Activated CD4-positive, alpha-beta T cell treated with anti-CD3 and anti-CD28 coated beads for 48 hours (primary cell): Measurements from ENCODE around the gene ZNF747.

Experiments used
- DNase-seq: peaks from one replicate; pipeline ENCODE4 v3.0.0-alpha.2; 2020

The ZNF747 gene

DNA sequence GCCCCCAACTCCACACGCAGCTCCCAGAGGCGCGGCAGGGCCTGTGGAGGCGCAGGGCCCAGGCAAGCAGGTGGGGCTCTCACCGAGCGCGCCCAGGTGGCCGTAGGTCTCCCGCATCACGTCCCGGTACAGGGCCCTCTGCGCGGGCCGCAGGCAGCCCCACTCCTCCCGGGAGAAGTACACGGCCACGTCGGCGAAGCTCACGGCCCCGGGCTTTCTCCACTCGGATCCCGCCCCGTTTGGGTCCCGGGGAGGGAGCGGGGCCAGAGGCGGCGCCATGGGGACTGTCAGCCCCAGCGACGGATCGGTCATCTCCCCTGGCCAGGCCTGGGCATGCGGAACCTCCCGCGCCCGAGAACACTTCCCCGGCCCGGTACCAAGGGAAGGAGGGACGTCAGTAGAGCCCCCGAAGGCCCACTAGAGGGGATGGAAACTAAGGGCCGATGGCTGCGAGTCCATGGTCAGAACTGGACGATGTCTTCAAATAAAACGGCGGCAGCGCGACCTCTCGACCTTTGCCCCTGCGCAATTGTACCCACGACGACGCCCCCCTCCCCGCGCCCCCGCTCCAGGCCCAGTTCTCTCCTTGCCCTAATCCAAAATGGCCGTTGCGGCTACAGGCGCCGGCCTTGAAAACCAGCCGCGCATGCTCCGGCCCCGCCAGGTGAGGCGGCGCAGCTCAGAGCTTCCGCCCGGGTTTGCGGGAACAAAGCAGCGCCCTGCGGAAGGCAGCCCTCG, at the start of gene ZNF747:
ZNF747 (minus strand) TSS at position 491 of the 738 bp plus-strand sequence; CDS start at position 312, 179 bp downstream.
- peak; percentile 94 for DNase-seq

DNA sequence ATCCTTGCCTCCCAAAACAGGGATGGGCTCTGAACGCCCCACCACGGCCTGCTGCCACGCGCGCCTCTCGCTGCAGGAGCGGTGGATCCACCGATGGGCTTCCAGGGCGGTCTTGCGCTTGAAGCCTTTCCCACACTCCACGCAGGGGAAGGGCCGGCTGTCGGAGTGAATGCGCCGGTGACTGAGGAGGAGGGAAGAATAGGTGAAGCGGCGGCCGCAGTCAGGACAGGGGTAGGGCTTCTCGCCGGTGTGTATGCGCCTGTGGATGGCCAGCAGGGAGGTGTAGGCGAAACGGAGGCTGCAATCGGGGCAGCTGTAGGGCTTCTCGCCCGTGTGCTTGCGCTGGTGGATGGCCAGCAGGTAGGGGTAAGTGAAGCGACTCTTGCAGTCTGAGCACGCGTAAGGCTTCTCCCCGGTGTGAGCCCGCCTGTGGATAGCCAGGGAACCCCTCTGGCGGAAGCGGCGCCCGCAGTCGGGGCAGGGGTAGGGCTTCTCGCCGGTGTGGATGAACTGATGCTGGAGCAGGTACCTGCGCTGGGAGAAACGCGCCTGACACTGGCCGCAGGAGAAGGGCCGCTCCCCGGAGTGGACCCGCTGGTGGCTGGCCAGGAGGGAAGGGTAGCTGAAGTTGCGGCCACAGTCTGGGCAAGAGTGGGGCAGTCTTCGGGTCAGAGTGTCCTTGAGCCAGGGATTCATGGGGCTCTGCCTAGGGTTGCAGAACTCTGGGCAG, 48.1 kb upstream of the ZNF747 start:
- no peak for DNase-seq

DNA sequence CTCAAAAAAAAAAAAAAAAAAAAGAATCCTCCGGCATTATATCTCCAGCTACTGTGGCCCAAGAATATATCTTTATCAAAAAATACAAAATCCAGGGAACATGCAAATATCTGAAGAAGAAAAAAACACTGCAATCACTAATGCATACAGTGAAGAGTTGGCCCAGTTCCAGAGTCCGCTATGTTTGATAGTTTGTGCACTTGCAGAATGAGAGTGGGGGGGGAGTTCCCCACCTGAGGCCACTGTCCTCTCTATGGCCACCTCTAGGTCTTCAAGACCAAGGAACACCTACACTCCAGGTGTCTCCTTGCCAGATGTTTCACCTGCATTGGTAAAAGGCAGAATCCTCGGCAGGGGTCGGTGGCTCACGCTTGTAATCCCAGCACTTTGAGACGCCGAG, 46.8 kb upstream of the ZNF747 start:
- DNase-seq: no peak

DNA sequence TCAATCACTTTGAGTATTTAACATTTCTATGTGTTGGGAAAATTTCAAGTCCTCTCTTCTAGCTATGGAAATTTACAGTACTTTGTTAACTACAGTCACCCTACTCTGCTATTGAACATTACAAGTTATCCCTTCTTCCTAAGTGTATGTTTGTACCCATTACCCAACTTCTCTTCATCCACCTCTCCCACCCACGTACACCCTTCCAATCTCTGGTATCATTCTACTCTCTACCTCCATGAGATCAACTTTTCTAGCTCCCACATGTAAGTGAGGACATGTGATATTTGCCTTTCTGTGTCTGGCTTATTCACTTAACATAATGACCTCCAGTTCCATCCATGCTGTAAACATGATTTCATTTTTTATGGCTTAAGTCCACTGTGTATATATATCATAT, 40.0 kb upstream of the ZNF747 start:
- no peak for DNase-seq

DNA sequence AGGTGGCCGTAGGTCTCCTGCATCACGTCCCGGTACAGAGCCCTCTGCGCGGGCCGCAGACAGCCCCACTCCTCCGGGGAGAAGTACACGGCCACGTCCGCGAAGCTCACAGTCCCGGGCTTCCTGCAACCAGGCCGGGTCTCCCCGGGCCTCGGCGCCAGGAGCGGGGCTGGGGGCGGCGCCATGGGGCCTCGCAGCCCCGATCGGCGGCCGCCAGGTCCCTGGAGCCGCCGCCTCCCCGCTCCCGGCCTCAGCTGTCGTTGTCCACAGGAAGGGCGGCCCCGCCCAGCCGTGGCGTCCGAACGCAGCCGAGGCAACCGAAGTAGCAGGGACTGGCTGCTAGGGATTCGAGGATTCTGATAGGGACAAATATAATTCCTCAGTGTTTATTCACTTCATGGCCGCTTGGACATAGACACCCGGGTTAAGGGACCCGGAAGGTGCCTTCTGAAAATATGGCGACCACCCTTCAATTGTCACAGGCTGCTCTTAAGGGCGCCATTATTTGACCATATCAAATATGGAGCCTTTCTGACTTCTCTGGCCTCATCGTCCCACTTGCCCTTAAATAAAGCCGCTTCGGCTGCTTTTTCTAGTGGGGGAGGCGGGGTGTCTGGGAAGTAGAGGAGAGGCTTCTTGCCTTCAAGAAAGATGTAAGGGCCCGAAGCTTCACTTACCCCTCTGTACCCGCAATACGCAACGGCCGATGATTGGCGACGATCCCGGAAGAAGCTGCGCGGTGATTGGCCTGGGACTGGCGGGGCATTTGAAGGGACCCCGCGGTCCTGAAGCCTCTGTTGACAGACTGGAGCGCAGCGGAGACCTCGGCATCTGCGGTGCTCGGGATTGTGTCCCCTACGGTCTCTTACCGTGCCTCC, 37.0 kb upstream of the ZNF747 start, which contains the start of gene ZNF688:
ZNF688 (minus strand) TSS at position 270 of the 878 bp plus-strand sequence; CDS start at position 185, 85 bp downstream.
- DNase-seq: peak; percentile 94

DNA sequence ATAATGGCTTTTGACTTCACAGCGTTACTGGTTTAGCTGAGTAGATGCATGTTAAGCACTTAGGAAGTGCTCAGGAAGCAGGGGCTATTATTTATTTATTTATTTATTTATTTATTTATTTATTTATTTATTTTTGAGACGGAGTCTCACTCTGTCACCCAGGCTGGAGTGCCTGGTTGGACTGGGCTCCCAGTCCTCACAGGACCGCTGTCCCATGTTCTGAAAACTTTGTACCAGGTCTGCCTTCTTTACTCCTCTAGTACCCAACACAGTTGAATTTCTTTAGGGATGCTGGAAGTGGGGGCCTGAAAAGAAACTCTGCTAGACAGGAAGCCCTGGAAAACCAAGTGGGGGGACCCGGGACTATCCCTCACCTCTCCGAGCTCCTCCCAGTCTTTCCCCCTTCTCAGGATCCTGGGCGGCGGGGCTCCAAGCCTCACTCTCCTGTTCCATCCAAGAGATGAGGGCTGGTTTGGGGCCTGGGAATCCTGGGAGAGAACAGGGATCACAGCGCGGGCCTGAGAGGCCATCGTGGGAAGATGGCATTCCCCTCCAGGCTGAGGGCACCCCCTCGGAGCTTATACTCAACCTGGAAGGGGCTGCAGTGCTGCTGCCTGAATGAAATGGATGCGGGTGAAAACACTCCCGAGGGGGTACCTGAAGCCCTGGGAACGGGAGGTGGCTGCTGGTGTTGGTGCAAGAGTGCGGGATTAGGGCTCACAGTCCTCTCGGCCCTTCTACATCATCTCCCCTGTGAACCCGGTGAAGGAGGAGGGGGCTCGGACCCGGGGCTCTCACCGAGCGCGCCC, 36.2 kb upstream of the ZNF747 start:
- no peak for DNase-seq

DNA sequence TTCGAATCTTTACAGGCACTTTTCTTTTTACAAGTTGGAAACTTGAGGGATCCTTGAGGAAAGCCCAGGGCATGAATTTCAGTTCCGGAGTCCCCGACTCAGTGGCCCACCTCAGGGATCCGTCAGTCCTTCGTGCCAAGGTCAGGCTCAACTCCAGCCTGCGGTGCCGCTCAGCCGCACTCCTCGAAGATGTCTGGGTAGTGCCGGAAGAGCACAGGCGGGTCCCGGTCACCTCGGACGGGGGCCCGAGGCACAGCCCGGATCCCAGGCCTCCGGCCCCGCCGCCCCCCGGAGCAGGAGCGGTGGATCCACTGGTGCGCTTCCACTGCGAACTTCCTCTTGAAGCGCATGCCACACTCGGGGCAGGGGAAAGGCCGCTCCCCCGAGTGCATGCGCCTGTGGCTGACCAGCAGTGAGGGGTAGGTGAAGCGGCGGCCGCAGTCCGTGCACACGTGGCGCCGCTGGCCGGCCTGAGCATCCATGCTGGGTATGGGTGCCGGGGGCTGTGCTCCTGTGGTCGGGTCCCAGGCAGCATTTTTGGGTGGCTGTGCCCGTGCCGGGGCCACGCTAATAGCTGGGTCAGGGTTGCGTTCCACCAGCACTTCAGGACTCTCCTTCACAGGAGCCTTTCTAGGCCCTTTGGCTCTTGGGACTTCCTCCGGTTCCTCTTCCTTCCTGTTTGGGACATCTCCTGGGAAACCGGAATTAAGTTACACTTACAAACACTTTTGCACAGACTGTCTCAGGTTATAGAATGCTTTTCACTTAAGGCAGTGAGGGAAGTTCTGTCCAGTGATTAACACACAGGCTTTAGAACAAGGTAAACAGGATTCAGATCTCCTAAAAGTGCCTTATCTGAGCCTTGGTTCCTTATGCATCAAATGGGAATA, 35.3 kb upstream of the ZNF747 start:
- no peak for DNase-seq

DNA sequence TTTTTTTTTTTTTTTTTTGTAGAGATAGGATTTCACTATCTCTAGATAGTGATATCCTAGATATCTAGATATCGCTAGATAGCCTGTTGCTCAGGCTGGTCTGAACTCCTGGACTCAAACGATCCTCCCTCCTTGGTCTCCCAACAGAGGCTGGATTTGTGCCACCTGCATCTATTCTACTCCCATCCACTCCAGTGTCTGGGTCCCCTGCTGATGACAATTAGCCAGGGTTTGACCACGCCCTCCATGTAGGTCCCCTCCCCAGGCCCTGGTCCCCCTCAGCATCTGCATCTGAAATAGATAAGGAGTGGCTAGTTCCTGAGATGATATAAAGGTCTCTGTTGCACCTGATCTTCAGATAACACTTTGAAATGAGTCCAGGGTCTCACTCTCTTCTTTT, 34.6 kb upstream of the ZNF747 start:
- no peak for DNase-seq

DNA sequence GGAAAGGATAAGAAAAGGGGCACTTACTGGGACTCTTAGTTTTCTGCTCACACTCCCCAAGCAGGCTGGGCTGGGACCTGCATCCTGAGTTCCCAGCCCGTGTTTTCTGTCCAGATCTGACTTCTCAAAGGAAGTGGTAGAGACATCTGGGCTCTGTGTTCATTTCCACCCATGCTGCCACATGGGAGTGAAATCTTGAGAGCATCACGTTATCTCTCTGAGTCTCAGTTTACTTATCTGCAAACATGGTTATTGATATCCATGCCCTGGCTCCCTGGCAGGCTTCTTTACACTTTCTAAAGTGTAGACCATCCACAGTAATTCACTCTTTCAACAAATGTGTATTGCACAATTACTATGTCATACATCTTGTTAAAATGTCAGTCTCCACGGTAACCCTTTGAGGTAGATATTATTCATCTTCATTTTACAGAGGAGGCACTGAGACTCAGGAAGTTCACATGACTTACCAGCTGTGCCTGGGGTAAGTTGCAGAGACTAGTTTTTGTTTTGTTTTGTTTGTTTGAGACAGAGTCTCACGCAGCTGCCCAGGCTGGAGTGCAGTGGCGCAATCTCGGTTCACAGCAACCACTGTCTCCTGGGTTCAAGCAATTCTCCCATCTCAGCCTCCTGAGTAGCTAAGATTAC, 33.5 kb upstream of the ZNF747 start:
- peak; percentile 59 for DNase-seq

DNA sequence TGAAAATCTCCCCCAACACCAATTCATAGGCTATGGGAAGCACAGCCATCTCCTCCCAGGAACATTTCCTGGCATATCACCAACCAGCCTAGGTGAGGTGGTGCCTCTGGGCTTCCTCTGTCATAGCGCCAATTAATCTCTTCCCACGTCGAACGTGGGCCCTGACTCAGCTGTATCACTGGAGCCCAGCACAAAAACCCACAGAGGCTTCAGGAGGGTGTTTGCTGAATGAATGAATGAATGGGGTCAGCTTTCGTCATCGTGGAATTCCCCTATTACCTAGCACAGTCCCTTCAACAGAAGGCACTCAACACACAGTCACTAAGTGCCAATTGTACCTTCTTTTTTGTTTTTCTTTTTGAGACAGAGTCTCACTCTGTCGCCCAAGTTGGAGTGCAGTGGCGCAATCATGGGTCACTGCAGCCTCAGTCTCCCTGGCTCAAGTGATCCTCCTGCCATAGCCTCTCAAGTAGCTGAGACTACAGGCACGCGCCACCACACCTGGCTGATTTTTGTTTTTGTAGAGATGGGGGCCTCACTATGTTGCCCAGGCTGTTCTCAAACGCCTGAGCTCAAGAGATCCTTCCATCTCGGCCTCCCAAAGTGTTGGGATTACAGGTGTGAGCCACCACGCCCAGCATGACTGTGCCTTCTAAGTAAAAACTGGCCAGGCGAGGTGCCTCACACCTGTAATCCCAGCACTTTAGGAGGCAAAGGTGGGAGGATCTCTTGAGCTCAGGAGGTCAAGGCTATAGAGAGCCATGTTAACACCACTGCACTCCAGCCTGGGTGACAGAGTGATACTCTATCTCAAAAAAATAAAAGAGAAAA, 32.7 kb upstream of the ZNF747 start:
- peak; percentile 81 for DNase-seq

DNA sequence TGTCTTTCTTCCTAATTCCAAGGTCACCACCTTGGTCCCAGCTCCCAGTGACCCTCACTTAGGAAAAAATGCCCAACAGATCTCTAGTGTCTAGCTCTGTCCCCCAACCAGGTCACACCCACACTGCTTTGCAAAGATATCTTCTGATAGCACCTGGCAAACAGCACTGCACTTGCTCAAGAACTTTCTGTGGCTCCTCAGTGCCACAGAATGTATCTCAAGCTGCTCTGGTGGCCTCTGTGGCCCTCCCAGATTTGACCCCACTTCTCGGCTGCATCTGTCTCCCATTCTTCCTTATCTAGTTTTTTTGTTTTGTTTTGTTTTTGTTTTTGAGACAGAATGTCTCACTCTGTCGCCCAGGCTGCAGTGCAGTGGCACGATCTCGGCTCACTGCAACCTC, 31.9 kb upstream of the ZNF747 start:
- no peak for DNase-seq

DNA sequence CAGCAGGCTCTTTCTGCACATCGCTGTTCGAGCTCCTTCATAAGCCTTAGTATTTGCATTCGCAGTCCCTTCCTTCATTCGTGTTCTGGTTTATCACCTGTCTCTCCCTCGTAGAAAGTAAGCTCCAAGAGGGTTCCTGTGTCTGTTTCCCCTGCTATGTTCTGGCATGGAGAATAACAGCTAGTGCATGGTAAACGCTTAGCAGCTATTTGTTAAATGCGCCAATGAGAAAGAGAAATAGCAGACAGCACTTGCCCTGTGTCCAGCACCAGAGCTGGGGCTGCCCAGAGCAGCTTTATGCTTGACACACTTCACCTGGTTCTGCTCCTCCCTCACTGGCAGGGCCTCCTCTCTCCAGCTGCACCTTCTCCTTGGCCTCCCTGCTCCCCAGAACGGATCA, 31.3 kb upstream of the ZNF747 start:
- DNase-seq: no peak

DNA sequence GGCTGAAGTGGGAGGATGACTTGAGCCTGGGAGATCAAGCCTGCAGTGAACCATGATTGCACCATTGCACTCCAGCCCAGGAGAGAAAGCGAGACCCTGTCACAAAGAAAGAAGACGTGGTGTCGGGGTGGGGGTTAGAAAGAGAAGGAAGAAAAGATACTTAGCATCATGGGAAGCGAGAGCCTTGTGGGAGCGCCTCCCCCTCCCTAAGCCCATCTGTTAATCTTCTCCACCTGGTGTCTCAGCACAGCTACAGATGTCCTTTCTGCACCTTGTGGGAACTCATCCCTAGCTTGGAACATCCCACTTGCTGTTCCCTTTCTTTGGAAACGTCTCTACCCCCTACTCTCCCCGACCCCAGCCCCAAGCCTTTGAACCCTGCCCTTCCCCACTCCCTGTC, 30.9 kb upstream of the ZNF747 start:
- DNase-seq: no peak

DNA sequence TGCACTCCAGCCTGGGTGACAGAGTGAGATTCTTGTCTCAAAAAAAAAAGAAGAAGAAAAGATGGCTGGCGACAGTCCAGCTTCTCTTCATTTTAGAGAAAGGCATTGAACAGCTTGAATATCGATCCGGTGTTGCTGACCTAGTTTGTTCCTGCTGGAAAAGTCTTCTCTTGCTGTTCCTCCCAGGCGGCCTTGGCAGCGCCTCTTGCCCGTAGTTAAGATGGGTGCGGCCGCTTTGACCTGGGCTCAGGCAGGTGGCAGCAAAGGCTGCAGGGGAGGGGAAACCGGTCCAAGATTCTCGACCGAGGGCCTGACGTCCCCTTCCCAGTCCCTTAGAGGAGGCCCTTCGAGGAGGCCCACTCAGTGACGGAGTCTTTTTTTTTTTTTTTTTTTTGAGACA, 27.4 kb upstream of the ZNF747 start:
- DNase-seq: no peak

DNA sequence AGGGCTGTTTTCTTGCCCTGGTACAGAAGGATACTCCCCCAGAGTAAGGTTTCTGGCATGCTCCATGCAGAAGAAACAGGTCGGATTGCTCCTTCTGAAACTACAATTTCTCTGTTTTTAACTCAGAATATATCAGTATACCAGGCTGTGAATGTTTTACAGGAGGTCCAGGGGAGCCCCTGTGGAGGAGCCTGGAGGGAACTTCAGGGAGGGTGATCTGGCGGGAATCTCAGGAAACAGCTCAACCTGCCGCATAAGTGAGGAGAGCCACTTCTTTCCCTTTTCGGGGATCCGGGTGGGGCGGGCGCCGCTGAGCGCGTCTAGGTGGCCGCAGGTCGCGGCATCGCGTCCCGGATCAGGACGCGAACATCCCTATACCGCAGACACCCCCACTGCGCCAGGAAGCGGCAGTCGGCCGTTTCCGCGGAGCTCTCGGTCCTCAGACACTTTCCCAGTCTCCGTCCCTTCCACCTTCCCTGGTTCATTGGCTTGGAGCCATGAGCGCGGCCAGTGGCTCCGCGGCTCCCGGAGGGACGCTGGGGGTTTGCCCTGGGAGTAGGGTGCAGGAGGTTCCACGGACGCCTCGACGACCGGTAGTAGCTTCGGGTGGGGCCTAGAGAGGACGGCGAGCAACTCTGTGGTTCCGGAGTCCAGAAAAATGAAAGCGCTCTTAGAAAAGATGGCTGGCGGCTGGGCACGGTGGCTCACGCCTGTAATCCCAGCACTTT, 26.6 kb upstream of the ZNF747 start:
- peak; percentile 24 for DNase-seq

DNA sequence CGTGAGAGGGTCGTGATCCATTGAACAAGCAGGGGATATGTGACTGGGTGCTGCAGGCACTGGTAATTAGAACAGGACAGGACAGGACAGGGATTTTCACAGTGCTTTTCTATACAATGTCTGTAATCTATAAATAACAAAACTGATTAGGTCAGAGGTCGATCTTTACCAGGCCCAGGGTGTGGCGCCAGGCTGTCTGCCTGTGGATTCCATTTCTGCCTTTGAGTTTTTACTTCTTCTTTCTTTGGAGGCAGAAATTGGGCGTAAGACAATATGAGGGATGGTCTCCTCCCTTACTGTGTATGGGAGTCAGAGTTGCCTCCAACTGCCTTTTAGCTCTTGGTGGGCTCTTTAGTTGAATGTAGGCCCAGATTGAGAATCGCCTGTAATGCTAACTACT, 25.0 kb upstream of the ZNF747 start:
- no peak for DNase-seq

DNA sequence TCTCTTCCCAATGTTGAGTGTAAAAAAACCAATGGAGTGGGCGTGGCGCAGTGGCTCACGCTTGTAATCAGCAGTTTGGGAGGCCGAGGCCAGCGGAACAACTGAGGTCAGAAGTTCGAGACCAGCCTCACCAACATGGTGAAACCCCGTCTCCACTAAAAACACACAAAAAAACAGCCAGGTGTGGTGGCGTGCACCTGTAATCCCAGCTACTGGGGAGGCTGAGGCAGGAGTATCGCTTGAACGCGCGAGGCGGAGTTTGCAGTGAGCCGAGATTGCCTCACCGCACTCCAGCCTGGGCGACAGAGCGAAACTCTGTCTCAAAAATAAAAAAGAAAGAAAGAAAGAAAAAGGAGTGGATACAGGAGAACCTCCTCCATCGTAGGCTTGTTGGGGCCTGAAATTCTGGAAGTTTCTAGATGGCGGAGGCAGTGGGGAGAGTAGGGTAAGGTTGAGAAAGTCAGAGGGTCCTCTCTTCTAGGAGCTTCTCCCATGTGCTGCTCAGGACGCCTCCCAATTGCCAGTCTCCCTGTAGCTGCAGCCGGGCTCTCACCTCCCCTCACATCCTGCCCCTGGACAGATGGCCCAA, 24.2 kb upstream of the ZNF747 start:
- no peak for DNase-seq

DNA sequence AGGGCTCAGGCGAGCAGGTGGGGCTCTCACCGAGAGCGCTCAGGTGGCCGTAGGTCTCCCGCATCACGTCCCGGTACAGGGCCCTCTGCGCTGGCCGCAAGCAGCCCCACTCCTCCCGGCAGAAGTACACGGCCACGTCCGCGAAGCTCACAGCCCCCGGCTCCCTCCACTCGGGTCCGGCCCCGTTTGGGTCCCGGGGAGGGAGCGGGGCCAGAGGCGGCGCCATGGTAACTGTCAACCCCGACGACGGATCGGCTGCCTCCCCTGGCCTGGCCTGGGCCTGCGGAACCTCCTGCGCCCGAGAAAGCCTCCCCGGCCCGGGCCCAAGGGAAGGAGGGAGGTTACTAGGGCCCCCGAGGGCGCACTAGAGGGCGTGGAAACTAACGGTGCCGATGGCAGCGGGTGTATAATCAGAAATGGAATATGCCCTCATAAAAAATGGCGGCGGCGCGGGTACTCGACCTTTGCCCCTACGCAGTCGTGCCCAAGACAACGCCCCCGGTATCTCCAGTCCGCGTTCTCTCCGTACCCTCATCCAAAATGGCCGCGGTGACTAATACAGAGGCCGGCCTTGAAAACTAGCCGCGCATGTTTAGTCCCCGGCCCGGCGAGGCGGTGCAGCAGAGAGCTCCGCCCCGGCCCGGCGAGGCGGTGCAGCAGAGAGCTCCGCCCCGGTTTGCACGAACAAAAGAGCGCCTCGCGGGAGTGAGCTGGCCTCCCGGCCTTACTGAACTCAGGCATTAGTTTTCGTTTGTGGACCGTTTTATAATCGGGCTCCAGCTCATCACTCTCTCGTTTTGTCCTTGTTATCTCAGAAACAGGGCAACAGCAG, 23.5 kb upstream of the ZNF747 start, which contains the start of gene ZNF764:
ZNF764 (minus strand) TSS at position 418 of the 832 bp plus-strand sequence; CDS start at position 226, 192 bp downstream.
- DNase-seq: peak; percentile 98
